ENCODE results near the gene FAM237B.

Gene FAM237B

DNA sequence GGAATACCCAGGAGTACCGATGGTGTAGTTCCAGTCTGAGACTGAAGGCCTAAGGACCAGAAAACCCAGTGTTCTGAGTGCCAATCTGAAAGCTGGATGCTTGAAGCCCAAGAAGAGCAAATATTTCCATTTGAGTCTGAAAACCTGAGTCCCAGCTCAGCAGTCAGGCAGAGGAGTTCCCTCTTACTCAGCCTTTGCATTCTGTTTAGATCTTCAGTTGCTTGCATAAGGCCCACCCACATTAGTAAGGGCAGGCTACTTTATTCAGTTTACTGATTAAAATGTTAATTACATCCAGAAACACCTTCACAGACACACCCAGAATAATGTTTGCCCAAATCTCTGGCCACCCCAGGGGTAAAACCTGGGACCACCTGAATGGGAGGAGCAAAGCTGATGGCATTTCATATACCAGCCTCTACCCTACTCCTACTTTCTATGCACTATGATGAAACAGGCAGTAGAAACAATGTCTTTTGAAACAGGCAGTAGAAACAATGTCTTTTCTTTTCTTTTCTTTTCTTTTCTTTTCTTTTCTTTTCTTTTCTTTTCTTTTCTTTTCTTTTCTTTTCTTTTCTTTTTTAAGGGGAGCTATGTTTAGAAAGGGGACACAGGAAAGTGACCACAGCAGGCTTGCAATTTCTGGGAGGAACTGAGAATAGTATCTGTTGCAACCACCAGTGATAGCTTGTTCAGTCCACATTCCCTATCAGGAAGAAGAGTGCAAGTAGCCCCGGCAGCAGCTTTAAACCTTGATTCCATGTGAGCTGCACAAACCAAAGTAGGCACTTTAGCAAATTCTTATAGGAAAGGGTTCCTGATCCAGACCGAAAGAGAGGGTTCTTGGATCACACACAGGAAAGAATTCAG lies 30.6 kb downstream of the FAM237B start:
- DNase-seq (ENCODE audit: low read depth), result no peak

DNA sequence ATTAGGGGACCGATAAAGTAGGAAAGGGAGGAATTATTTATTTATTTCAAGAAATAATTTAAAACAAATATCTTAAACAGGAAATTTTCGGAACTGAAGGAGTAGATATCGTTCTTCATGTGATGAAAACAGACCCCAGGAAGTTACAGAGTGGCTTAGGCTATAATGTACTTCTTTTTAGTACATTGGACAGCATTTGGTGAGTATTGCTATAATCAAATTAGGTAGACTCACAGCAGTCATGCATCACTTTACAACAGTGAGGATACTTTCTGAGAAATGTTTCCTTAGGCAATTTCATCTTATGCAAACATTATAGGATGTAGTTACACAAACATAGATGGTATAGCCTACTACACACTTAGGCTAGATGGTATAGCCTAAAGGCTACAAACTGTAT lies 33.0 kb downstream of the FAM237B start:
- DNase-seq (ENCODE audit: low read depth), result no peak

DNA sequence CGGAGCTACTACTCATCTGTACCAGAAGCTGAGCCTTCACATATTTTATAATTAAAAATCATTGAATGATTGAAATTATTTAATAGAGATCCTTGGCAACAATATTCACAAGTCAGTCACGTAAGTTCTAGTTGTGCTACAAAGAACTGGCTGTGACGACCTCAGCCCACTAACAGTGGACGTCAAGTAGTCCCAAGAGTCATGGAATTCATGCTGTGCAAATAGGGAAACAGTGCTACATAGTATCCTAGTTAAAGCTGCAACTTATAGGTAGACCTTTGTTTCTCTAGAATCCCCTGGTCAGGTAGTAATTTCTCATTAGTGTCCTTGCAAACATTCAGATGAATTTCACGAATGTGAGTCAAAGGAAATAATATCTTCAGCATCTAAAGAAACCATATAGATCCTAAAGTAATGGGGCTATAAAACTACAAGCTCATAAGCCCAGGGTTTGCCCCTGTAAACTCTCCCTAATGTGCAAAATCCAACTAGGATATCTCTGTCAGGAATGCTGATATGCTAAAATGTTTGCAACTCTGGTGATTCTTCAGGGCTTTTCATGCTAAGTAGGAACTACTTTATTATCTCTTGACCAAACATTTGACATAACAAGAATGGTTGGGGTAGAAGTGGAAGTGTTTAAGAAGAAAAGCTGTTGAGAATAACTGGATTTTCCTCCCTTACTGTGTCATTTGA lies 44.9 kb downstream of the FAM237B start:
- DNase-seq (ENCODE audit: low read depth), result no peak

DNA sequence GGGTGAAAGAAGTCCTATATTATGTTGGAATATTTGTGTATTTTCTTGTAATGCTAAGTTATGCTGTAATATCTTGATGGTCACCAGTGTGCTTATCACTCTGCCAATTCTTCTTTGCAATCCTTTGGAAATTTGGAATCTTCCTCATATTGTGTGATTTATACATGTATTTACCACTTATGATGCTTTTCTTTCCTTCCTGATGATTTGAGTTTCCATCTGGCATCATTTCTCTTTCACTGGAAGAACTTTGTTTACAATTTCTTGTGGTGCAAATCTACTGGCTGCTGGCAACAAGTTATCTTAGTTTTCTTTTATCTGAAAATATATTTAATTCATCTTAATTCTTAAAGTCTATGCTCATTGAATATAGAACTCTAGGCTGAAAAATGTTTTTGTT lies 46.9 kb downstream of the FAM237B start:
- DNase-seq (ENCODE audit: low read depth), result no peak

DNA sequence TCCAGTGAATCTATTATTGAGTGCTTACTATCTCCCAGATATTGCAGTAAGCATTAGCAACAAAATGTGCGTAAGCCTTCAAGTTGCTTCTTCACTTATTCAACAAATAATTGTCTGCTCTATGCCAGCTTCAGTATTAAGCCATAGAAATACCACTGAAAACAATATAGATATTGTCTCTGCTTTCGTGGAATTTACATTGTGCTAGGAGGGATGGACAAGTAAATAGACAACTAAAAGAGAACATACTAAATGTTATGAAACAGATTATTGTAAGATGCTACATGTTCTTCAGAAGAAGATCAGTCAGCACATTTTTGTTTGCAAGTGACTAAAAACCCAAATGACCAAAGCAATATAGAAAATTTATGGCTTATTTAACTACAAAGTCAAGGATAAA lies 48.9 kb downstream of the FAM237B start:
- DNase-seq (ENCODE audit: low read depth), result no peak

GRCh38 chr7:90271753-90272152 lies 49.4 kb downstream of the FAM237B start:
- no peak for DNase-seq (ENCODE audit: low read depth)

DNA sequence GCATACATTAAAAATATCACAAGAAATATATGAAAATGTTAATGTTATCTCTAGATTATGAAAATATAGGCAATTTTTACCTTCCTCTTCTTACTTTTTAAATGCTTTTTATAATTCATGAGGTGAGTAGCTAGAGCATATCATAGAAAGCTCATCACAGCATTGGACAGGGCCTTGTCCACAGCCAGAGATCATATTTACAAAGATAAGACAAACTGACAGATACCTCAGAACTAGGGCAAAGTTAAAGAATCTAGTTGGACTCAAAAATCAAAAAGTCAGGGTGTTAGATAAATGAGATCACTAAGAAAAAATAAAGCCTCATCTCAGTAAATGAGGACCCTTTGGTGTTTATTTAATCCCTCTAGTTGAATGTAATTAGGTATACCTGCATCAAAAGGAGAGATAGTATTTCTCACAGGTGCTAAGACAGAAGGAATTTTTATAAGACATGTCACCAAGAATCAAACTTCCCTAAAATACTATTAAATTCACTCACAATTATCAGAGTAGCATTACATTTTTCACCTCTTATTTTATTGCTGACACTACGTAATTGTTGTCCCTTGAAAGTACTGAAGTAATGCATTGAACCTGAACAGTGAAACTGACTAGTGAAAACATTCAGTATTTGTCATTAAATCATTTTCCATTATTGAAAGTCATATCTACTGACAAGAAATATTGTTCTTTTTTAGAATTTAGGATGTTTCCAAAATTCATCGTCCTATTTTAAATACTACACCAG lies 50.5 kb downstream of the FAM237B start:
- DNase-seq (ENCODE audit: low read depth), result no peak

DNA sequence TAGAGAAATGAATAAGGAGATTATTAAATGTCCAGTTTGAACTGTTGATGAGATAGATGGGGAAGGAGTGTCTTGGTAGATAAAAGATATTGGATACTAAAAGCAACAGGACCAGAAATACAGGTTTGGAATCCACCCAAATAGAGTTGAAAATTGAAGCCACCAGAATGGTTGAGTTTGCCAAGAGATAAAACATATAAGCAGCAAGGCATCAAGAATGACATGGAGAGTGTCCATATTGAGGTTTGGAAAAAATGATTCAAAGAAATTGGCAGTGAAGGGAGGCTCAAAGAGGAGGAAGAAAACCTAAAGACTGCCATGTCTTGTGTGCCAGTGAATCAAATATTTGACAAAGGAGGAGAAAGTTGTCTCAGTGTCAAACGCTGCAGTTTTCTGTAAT lies 51.9 kb downstream of the FAM237B start:
- no peak for DNase-seq (ENCODE audit: low read depth)

DNA sequence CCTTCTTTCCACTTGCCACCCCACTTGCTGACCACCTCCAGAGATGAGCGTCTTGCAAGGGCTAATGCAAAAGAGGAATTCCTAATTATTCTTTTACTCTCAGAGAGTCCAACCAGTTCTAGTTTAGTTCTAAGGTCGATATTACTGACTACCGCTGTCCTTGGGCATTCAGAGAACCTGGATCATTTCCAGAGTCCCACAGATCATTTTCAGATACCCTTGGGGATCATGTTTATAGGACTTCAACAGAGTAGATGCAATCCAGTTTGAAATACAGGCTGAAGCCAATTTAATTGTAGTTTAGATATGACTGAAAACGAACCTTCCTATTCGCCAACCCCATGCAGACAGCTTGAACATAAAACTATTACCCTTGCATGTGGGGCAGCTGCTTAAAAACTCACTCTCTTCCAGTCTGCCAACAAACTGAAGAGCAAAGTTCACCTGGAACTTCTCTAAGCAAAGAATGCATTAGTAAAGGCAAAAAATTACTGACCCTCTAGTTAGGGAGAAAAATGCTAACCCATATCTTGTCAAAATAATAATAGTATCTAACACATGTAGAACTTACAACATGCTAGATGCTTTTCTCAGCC lies 53.7 kb downstream of the FAM237B start:
- no peak for DNase-seq (ENCODE audit: low read depth)

DNA sequence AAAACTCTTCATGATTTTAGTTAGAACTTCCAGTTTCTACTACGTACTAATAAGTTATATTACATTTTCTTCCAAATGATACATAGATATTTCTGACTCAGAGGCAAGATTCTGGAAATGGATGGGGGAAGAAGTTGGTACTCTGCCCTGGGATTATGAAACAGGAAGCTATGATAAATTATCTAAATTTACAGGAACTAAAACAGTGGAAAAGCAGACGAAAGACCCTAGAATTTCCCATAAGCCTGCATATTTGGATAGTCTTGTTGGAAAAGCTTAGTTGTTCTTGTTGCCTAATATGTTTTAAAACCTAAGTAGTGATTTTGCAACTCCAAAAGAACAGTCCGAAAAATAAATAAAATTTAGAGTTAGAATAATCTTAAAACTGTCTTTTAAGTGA lies 54.3 kb downstream of the FAM237B start:
- no peak for DNase-seq (ENCODE audit: low read depth)
